ENCODE measurements around the gene NXPH2.
"Not testable (repeated sequence)": the region's sequence is repeated elsewhere in the genome, so short reads cannot be mapped to it uniquely, and the experiment has no call there.

Gene NXPH2

DNA sequence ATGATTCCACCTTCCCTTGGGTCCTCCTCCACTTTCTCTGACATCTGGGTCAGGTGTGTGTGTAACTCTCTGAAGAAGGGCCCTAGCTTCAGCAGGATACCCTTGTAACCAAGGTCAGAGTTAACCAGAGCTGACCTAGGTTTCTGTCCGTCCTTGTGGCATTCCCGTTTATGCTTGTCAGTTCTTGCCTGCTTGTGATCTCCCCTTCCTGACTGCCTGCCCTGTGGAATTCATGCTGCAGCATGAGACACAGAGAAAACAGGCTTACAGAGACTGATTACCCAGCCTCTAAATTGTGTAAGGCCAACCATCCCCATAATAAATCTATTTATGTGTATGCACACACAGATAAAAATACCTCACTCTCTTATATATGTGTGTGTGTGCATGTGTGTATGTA, 22.8 kb downstream of the NXPH2 start:
- peaks cover 5% of the 10 kb centered on the region for H3K36me3 Mint-ChIP-seq (ENCODE audit: low read depth)
- peaks cover 5% of the 10 kb centered on the region for H3K4me1 Mint-ChIP-seq
- H3K27ac Mint-ChIP-seq: no peak overlapping the region
- no peak overlapping the region for H3K4me3 Mint-ChIP-seq
- peaks cover 4% of the 10 kb centered on the region for H3K27me3 Mint-ChIP-seq (ENCODE audit: low read depth)
- H3K9me3 Mint-ChIP-seq: peaks cover 21% of the 10 kb centered on the region
- TF ChIP-seq, protein P1, sequence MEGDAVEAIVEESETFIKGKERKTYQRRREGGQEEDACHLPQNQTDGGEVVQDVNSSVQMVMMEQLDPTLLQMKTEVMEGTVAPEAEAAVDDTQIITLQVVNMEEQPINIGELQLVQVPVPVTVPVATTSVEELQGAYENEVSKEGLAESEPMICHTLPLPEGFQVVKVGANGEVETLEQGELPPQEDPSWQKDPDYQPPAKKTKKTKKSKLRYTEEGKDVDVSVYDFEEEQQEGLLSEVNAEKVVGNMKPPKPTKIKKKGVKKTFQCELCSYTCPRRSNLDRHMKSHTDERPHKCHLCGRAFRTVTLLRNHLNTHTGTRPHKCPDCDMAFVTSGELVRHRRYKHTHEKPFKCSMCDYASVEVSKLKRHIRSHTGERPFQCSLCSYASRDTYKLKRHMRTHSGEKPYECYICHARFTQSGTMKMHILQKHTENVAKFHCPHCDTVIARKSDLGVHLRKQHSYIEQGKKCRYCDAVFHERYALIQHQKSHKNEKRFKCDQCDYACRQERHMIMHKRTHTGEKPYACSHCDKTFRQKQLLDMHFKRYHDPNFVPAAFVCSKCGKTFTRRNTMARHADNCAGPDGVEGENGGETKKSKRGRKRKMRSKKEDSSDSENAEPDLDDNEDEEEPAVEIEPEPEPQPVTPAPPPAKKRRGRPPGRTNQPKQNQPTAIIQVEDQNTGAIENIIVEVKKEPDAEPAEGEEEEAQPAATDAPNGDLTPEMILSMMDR (IDR thresholded peaks at IDR 0.05; ENCODE audit: unreplicated experiment in 3 of 3): no peak

DNA sequence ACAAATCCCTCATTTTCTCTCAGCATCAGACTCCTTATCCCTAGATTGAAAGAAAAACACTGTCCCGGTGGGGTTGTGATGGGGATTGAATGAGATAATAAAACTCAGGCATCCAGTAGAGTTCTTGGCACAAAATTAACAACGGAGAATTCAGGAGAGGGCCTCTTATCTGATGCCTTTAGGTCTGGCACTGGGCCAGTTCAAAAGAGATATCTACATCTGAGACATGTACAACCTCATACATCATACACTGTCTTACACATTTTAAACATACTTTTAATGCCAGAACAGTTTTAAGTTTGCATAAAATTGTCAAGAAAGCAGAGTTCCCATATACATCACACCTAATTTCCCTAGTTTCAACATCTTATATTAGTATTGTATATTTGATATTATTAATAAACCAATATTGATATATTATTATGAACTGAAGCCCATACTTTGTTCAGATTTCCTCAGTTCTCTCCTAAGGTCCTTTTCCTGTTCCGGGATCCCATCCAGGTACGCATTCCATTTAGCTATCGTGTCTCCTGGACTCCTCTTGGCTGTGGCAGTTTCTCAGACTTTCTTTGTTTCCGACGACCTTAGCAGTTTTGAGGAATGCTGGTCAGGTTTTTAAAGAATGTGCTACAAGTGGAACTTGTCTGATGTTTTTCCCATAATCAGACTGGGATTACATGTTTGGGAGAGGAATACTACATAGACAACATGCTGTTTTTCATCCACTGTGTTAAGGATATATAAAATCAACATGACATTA, 27.8 kb downstream of the NXPH2 start:
- peaks cover 15% of the 10 kb centered on the region for H3K4me1 Mint-ChIP-seq

DNA sequence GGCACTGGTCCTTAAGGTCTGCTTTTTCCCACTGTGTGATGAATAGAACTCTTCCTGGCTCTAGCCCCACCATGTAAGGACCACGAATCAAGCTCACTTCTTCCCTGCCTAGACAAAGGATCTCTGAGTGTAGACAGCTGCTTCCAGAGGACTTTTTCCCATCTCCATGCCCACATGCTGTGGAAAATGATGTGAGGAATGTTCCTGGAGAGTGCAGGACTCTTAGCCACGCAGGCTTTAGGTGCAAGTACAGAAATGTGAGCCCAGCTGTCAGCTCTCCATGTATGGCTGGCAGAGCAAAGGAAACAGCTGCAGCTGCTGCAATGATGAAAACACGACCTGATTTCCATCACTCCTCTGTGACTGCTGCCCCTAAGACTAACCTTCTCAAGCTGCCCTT, 35.5 kb downstream of the NXPH2 start:
- peak overlapping the region; percentile 51 to 88 (median 83) for H3K27ac Mint-ChIP-seq
- H3K9me3 Mint-ChIP-seq: no peaks in the 10 kb centered on the region
- TF ChIP-seq, protein P1 (IDR thresholded peaks at IDR 0.05; ENCODE audit: unreplicated experiment in 3 of 3): no peak
- H3K36me3 Mint-ChIP-seq (ENCODE audit: low read depth): no peaks in the 10 kb centered on the region
- peak overlapping the region in 2 of 3 experiments; percentile 1 to 28 for H3K4me3 Mint-ChIP-seq
- peaks cover 4% of the 10 kb centered on the region for H3K27me3 Mint-ChIP-seq (ENCODE audit: low read depth)
- peaks cover 44% of the 10 kb centered on the region for H3K4me1 Mint-ChIP-seq

More for the DNA sequence above, 27.8 kb downstream of the NXPH2 start:
- peaks cover 17% of the 10 kb centered on the region for H3K9me3 Mint-ChIP-seq
- no peak overlapping the region for H3K4me3 Mint-ChIP-seq
- H3K36me3 Mint-ChIP-seq (ENCODE audit: low read depth): peaks cover 5% of the 10 kb centered on the region
- no peaks in the 10 kb centered on the region for H3K27me3 Mint-ChIP-seq (ENCODE audit: low read depth)
- TF ChIP-seq, protein P1 (IDR thresholded peaks at IDR 0.05; ENCODE audit: unreplicated experiment in 3 of 3): no peak
- H3K27ac Mint-ChIP-seq: peak overlapping the region; percentile 15 to 27 (median 18)

DNA sequence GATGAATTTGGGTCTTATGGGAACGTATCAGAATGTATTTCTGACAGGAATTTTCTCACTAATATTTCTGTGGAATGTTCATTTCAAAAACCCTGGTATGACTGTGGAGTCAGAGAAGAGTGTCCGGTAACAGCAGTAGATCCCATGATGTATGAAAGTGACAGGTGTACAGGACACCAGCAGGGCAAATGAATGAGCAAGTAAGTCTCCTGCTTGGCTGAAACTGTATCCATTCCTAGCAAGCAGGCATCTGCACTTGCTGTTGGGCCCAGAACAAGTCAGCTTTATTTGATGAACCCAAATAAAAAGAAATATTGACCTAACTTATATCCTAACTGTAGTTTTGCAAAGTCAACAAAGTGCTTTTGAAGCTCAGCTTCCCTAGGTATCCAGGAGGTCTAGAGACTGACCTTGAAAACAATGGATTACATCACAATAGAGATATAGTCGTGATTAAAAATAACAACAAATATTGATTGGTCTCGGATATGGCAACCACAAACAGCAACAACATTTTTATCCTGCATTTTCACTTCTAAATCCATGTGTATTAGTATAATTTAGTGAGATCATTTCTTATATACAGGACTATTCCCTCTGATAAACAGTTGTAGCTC, 37.6 kb downstream of the NXPH2 start:
- peak overlapping the region; percentile 5 to 43 (median 41) for H3K27ac Mint-ChIP-seq
- peaks cover 52% of the 10 kb centered on the region for H3K4me1 Mint-ChIP-seq
- no peak overlapping the region for H3K4me3 Mint-ChIP-seq
- no peaks in the 10 kb centered on the region for H3K36me3 Mint-ChIP-seq (ENCODE audit: low read depth)
- H3K9me3 Mint-ChIP-seq: peaks cover 4% of the 10 kb centered on the region
- TF ChIP-seq, protein P1 (IDR thresholded peaks at IDR 0.05; ENCODE audit: unreplicated experiment in 3 of 3): no peak
- peaks cover 4% of the 10 kb centered on the region for H3K27me3 Mint-ChIP-seq (ENCODE audit: low read depth)

DNA sequence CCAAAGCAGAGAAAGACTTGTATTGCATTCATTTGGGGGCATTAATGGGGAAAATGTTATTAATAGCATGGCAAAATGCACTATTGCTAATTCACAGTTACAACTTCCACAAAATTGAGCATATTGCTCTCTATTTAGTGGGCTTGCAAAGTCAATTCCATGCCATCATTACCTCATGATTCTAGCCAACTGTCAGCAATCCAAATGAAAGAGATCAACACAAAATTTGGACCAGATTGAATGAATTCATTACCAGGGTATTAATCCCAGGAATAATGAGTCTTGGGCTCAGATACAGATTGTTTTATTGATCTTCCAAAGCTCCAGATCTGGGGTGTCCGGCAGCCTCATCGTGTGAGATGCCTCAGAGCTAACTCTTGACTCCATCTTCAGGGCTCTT, 38.3 kb downstream of the NXPH2 start:
- H3K4me3 Mint-ChIP-seq: no peak overlapping the region
- peaks cover 10% of the 10 kb centered on the region for H3K9me3 Mint-ChIP-seq
- peak overlapping the region; percentile 5 to 43 (median 41) for H3K27ac Mint-ChIP-seq

DNA sequence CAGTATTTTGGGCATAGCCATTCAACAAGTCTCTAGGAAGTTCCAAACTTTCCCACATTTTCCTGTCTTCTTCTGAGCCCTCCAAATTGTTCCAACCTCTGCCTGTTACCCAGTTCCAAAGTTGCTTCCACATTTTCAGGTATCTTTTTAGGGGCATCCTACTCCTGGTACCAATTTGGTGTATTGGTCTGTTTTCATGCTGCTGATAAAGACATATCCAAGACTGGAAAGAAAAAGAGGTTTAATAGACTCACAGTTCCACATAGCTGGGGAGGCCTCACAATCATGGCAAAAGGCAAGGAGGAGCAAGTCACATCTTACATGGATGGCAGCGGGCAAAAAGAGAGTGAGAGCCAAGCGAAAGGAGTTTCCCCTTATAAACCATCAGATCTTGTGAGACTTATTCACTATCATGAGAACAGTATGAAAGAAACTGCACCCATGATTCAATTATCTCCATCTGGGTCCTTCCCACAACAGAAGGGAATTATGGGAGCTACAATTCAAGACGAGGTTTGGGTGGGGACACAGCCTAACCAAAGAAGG, 43.1 kb downstream of the NXPH2 start:
- not testable (repeated sequence) for H3K27ac Mint-ChIP-seq; H3K4me3 Mint-ChIP-seq; H3K27me3 Mint-ChIP-seq (ENCODE audit: low read depth)
- Mint-ChIP-seq H3K36me3 (ENCODE audit: low read depth) (peaks cover 13% of the 10 kb centered on the region), H3K9me3 (peaks cover 35% of the 10 kb centered on the region), H3K4me1 (peaks cover 24% of the 10 kb centered on the region)

More for the DNA sequence above, 38.3 kb downstream of the NXPH2 start:
- Mint-ChIP-seq H3K27me3 (ENCODE audit: low read depth) (peaks cover 4% of the 10 kb centered on the region), H3K36me3 (ENCODE audit: low read depth) (peaks cover 3% of the 10 kb centered on the region), H3K4me1 (peaks cover 52% of the 10 kb centered on the region)
- TF ChIP-seq, protein P1 (IDR thresholded peaks at IDR 0.05; ENCODE audit: unreplicated experiment in 3 of 3): no peak

Measured in nephron (organoid).